Stimulated activated CD4-positive, alpha-beta T cell treated with anti-CD3 and anti-CD28 coated beads, Interleukin-12 subunit alpha, Interleukin-12 subunit beta, amount 100 ng/mL, for 48 hours (primary cell): ENCODE results near the gene MATK.
A peak's percentile ranks its signal among the peaks of the same experiment; 100 is the strongest.

Experiments used
- DNase-seq, 3 donors: peaks; one replicate each; pipeline ENCODE4 v3.0.0-alpha.2; 2020; ENCODE audit warnings: low read depth in 2 of 3, low spot score in 1 of 3

Gene MATK

GRCh38 chr19:3790941-3791340 is 4.8 kb upstream of the MATK start:
- no peak for DNase-seq

DNA sequence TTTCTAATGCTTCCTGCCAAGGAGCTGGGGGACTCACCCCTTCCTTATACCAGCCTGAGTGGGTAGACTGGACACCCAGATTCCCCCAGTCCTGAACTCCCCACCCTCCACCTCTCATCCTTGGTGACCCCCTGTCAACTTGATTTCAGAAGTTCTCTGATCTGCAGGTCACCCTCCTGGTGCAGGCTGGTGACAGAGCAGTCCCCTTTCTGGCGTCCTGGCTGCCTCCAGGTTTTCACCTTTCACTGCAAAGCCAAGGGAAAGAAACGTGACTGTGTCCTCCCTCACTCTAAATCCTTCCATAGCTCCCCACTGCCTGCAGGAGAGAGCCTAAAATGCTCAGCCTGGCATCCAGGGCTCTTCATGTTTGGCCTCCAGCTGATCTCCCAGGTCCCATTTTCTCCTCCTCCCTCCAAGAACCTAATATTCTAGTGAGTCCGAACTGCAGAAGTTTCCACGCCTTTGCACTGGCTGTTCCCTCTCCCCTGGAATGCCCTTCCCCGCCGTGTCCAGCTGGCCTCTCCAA is 4.1 kb upstream of the MATK start:
- DNase-seq: no peak

DNA sequence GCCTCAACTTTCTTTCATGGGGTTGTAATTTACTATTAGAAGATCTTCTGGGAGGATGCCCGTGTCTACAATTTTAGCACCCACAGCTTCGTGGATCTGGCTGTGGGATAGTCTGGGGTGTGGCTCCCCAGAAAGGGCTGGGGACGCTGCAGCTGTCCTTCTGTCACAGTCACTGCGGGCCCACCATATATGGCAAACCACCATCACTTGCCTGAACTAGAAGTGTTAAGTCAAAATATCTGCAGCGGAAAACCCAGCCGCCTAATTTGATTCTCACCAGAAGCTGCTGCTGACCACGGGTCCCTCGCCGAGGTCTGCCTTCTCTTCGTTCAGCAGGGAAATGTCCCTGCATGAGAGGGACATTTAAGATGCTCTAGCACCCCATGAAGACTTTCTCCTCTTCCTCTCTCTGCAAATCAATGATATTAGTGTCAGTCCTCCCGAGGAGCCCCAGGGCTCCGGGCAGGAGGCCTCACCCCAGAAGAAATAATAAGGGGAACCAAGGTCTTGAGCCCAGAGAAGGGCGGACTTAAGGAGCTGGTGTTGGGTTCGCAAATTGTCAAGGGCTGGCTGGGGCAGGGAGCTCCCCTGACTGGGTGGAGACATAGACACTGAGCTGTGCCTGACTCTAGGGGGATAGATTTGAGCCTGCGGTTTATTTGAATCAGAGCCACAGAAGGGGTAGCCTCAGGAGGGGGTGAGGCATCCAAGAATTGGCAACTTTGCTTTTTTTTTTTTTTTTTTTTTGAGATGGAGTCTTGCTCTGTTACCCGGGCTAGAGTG is 3.0 kb upstream of the MATK start:
- DNase-seq: no peak

DNA sequence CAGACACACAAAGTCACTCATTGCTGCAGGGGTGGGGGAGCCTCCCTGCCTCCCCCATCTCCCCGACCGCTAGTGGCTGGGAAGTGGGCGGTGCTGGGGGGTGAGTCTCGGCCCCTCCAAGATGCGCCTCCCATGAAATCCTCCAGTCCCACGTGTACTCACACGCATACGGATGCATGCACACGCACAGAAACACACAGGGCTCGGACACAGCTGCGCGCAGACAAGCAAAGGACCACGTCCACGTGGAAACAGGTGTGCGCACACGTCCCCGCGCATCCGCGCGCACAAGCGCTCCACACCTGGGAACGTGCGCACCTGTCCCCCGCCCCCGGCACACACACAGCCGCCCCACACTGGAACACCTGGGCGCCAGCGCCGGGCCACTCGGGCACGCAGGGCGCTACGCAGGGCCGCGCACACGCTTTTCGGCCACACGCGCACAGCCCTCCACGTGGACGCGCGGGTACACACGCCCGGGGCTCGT is 687 bp downstream of the MATK start:
- DNase-seq: no peak

DNA sequence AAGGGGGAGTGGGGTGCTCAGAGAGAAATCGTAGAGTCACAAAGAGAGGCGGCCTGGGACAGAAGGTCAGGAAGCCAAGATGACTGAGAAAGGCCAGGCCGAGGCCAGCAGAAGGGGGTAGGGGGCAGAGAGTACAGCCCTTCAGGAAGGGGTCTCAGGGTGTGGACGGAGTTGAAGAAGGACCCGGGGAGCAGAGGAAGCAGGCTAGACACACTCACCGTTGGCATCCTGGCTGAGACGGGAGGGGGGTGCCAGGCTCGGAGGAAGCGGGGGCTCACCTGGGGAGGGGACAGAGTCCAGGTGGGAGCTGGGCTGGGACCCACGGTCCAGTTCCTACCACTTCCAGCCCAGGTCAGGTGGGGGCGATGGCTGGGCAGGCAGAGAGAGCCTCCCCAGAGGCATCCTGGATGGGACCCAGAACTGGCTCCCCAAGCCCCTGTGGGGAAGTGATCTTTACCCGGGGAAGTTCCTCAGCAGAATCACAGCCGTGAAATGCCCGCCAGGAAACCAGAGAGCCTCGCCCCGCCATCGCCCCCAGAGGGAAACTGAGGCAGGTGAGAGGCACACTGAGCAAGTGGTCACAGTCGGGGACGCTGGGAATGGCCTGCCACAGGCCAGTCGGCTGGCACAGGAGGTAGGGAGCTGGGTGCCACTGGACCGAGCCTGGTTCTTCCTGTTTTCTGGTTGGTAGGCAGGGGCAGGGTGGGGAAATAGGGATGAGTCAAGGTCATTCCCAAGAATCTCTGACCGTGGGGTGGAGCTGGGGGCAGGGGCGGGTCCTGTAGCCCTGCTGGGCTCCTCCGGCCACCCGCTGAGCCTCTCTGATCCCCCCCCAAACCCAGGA is 1.4 kb downstream of the MATK start:
- DNase-seq: no peak

- DNase-seq: peak in 2 of 3 donors; percentile 33 to 43
Observed at GRCh38 chr19:3783660-3784584, 2.3 kb downstream of the MATK start.

- DNase-seq: no peak
Observed at GRCh38 chr19:3782903-3783302, 3.3 kb downstream of the MATK start.

DNA sequence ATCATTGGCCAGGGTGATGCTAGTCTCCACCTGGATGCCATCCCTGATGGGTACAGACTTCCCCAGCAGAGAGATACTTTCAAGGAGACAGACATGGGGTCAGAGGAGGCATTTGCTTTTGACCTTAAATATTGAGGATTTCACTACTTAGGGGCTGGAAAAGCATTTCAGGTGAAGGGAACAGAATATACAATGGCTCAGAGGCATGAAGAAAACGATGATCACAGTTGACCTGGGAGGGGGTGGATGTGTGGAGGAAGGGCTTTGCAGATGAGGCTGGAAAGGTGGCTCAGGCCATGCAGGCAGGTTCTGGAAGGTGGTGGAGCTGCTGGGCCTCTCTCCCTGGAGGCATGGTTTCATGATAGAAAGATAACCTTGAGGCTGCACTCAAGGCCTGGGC is 3.9 kb downstream of the MATK start:
- no peak for DNase-seq

- no peak for DNase-seq
Observed at GRCh38 chr19:3781603-3782002, 4.6 kb downstream of the MATK start.

DNA sequence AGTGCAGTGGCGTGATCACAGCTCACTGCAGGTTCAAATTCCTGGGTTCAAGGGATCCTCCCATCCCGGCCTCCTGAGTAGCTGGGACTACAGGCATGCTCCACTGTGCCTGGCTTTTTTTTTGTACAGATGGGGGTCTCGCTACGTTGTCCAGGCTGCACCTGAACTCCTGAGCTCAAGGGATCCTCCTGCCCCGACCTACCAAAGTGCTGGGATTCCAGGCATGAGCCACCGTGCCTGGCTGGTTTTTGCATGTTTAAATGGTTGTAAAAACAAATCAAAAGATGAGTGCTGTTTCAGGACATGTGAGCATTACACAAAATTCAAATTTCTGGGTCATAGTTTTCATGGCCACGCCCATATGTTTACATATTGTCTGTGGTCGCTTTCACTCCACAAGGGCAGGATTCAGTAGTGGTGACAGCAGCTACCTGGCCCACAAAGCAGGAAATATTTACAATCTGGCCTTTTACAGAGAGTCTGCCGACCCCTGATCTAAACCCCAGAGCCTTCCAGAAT is 5.3 kb downstream of the MATK start:
- DNase-seq: no peak

DNA sequence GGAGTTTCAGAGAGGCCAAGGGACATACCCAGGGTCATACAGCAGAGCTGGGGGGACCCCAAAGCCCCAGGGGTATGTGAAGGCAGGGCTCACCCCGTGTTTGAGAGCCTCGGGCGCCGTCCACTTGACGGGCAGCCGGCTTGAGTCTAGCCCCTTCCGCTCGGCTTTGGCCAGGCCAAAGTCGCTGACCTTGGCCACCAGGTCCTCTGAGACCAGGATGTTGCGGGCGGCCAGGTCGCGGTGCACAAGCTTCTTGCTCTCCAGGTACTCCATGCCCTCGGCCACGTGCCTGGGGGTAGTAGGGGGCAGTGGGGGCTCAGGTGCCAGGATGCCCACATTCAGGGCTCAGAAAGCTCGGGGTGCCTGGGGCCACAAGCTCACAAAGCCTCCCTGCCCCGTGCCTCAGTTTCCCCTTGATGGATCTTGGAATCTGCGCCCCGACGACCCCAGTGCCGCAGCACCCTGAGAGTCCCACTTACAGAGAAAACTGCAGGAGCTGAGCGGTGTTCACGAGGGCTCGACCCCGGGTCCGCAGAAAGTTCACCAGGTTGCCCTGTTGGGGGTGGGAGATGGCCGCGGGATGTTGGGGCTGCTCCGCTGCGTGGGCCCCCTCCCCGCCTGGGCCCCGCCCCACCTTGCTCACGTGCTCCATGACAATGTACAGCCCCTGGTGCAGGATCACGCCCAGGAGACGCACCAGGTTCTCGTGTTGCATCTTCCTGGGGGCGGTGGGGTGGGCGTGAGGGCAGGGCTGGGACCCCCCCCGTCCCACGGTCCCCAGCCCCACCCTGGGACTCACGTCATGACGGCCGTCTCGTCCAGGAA is 7.1 kb downstream of the MATK start:
- DNase-seq: no peak

GRCh38 chr19:3778104-3778867 is 7.9 kb downstream of the MATK start:
- no peak for DNase-seq

DNA sequence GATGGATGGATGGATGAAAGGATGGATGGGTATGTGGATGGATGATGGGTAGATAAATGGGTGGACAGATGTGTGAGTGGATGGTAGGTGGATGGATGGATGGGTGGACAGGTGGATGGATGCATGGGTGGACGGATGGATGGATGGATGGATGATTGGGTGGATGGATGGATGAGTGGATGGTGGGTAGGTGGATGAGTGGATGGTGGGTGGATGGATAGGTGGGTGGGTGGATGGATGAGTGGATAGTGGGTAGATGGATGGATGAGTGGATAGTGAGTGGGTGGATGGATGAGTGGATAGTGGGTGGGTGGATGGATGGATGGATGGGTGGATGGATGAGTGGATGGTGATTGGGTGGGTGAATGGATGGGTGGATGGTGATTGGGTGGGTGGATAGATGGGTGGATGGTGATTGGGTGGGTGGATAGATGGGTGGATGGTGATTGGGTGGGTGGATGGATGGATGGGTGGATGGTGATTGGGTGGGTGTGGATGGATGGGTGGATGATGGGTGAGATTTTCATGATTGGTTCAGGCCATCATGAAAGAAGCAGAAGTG is 9.6 kb downstream of the MATK start:
- no peak for DNase-seq

GRCh38 chr19:3775831-3776230 is 10.3 kb downstream of the MATK start:
- DNase-seq: no peak

- DNase-seq: no peak
Observed at GRCh38 chr19:3775374-3775711, 10.8 kb downstream of the MATK start.

GRCh38 chr19:3774621-3775373 is 11.4 kb downstream of the MATK start:
- DNase-seq: no peak

DNA sequence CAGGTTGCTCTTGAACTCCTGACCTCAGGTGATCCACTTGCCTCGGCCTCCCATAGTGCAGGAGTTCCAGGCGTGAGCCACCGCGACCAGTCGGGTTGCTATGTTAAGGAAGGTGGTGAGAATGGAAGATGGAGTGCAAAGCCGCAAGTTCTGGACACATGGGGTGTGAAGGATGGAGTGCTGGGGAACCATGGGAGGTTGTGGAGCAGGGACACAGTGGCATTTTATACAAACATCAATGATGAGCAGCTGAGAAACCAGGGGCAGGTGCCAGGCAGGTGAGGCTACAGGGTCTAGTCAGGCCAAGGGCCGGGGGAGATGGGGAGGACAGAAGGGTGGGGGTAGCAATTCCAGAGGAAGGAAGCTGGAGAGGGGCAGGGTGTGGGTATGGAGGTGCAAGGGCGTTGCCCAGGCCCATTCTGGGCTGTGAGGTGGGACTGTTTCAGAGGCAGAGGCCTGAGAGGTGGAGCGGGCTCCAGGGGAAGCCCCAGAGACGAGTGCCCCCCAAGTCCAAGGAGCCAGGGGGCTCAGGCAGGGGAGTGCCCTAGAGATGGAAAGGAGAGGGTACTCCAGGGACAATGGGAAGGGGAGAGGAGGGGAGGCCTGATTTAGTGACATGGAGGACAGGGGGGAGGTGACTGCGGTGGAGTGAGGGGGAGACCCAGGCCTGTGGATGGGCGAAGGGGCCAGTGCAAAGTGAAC is 12.2 kb downstream of the MATK start:
- no peak for DNase-seq
